HCT116 (cell line): Measurements from ENCODE around the gene NEK9. TPM values are rescaled to one million over a fixed set of nuclear protein-coding genes. Genes with fewer than 3 reads are reported as not detected.

Source experiments
- ATAC-seq: fragments of 200-7000 bp; cut with Tn5 transposase; 2 replicates; pipeline ENCODE4 v1.9.1; 2020; ENCODE audit warnings: mild to moderate bottlenecking, moderate library complexity
- BruUV-seq: library from RNA; stranded (reverse); fragments of 400-500 nt; replicated peaks from 2 replicates; lab custom pipeline; 2021; lab: Mats Ljungman, UMichigan
- CTCF ChIA-PET: fragments of 300-600 bp; sonication (Branson Sonifier 250); formaldehyde crosslinking; loops from one replicate; lab custom pipeline; 2021; ENCODE audit warnings: antibody characterized with exemption; lab: Charles Lee
- POLR2A ChIA-PET: fragments of 300-600, 350-600 bp; sonication (Branson Sonifier 250); formaldehyde crosslinking; loops from one replicate; lab custom pipeline; 2021; ENCODE audit warnings: antibody characterized with exemption; lab: Charles Lee
- RAD21 ChIA-PET, 2 experiments: fragments of 300-600 bp; sonication (Branson Sonifier 250); formaldehyde crosslinking; loops; one replicate each; lab custom pipeline; 2023; ENCODE audit warnings: low total read pairs in 2 of 2; ENCODE audit not compliant: uncharacterized antibody in 2 of 2, unreplicated experiment in 2 of 2, low non-redundant PET in 1 of 2; lab: Charles Lee
- DNase-seq: peaks from one replicate; pipeline ENCODE4 v3.0.0-alpha.2; 2010; ENCODE audit warnings: low read depth, low spot score
- H2AFZ ChIP-seq: fragments of 200-600 bp; shearing (Covaris generic), sonication (generic); 2 replicates; pipeline ENCODE4 v1.6.1; 2017; ENCODE audit warnings: low read depth, mixed run types, mixed read lengths, antibody characterized with exemption, low read length; ENCODE audit not compliant: poor library complexity, severe bottlenecking
- H3K27ac ChIP-seq: 2 replicates; pipeline ENCODE4 v1.5.1; 2012; ENCODE audit warnings: low read depth, low read length
- H3K27me3 ChIP-seq: fragments of 200-600 bp; sonication (generic); 2 replicates; pipeline ENCODE4 v1.6.1; 2016; ENCODE audit warnings: mixed run types, low read length, mixed read lengths; ENCODE audit not compliant: insufficient read depth
- H3K36me3 ChIP-seq, 2 experiments: fragments of 200-500 bp in 1 of 2; fragments of 200-600 bp in 1 of 2; sonication (Bioruptor generic) in 1 of 2; sonication (generic) in 1 of 2; 2 replicates each; pipeline versions ENCODE4 v1.5.1 to v1.6.1; 2014 to 2016; ENCODE audit warnings: low read length in 2 of 2, inconsistent platforms in 1 of 2, mixed read lengths in 1 of 2, mixed run types in 1 of 2; ENCODE audit not compliant: insufficient read depth in 2 of 2, control insufficient read depth in 1 of 2
- H3K4me1 ChIP-seq, 2 experiments: fragments of 200-600 bp in 1 of 2; sonication (generic) in 1 of 2; 2 replicates each; pipeline versions ENCODE4 v1.5.1 to v1.6.1; 2012 to 2017; ENCODE audit warnings: low read length in 2 of 2, inconsistent platforms in 1 of 2, mild to moderate bottlenecking in 1 of 2, mixed read lengths in 1 of 2, mixed run types in 1 of 2, moderate library complexity in 1 of 2; ENCODE audit not compliant: insufficient read depth in 2 of 2, control insufficient read depth in 1 of 2
- H3K4me2 ChIP-seq: fragments of 200-600 bp; sonication (generic); 2 replicates; pipeline ENCODE4 v1.6.1; 2017; ENCODE audit warnings: mixed run types, low read length, mixed read lengths
- H3K4me3 ChIP-seq, 2 experiments: fragments of 200-600 bp in 1 of 2; sonication (generic) in 1 of 2; replicated peaks in 1 of 2; 2 replicates each; pipeline ENCODE4 v1.5.1; 2011 to 2016; ENCODE audit warnings: low read length in 2 of 2, control low read depth in 1 of 2, low read depth in 1 of 2, mild to moderate bottlenecking in 1 of 2, mixed read lengths in 1 of 2, mixed run types in 1 of 2
- H3K79me2 ChIP-seq: fragments of 200-600 bp; sonication (generic); 2 replicates; pipeline ENCODE4 v1.6.1; 2017; ENCODE audit warnings: mild to moderate bottlenecking, mixed run types, low read length, moderate library complexity, mixed read lengths; ENCODE audit not compliant: insufficient read depth
- H3K9ac ChIP-seq: fragments of 200-600 bp; sonication (generic); 2 replicates; pipeline ENCODE4 v1.6.1; 2016; ENCODE audit warnings: low read length, mixed read lengths
- H3K9me2 ChIP-seq: fragments of 200-600 bp; sonication (generic), shearing (Covaris generic); 2 replicates; pipeline ENCODE4 v1.6.1; 2017; ENCODE audit warnings: mixed run types, mild to moderate bottlenecking, moderate library complexity; ENCODE audit not compliant: insufficient read depth
- H3K9me3 ChIP-seq, 2 experiments: fragments of 200-500 bp in 1 of 2; fragments of 200-600 bp in 1 of 2; sonication (Bioruptor generic) in 1 of 2; sonication (generic) in 1 of 2; 2 replicates each; pipeline ENCODE4 v1.6.1; 2014 to 2017; ENCODE audit warnings: low read length in 2 of 2, mixed read lengths in 2 of 2, inconsistent platforms in 1 of 2, low read depth in 1 of 2, mild to moderate bottlenecking in 1 of 2, mixed run types in 1 of 2, moderate library complexity in 1 of 2; ENCODE audit not compliant: control insufficient read depth in 1 of 2, insufficient read depth in 1 of 2
- H4K20me1 ChIP-seq: fragments of 200-600 bp; sonication (generic), shearing (Covaris generic); 2 replicates; pipeline ENCODE4 v1.6.1; 2017; ENCODE audit warnings: mixed run types, mild to moderate bottlenecking, moderate library complexity; ENCODE audit not compliant: insufficient read depth
- CBX3 ChIP-seq: IDR thresholded peaks from 2 replicates; pipeline ENCODE4 v1.6.1; 2012; ENCODE audit warnings: low read depth
- CEBPB ChIP-seq: IDR thresholded peaks from 2 replicates; pipeline ENCODE4 v1.6.1; 2012; ENCODE audit warnings: low read depth
- CTCF ChIP-seq, 3 experiments: fragments of 200-600 bp in 1 of 3; sonication (generic) in 1 of 3; IDR thresholded peaks in 2 of 3; conservative IDR thresholded peaks in 1 of 3; 2 replicates each; pipeline ENCODE4 v1.5.1; 2012 to 2017; ENCODE audit warnings: low read depth in 2 of 3, low read length in 2 of 3, antibody characterized with exemption in 1 of 3, borderline replicate concordance in 1 of 3, control low read depth in 1 of 3, mild to moderate bottlenecking in 1 of 3, mixed read lengths in 1 of 3, mixed run types in 1 of 3, moderate library complexity in 1 of 3; ENCODE audit not compliant: insufficient read depth in 1 of 3
- EGR1 ChIP-seq: IDR thresholded peaks from 2 replicates; pipeline ENCODE4 v1.6.1; 2012; ENCODE audit warnings: low read depth
- ELF1 ChIP-seq: IDR thresholded peaks from 2 replicates; pipeline ENCODE4 v1.6.1; 2012; ENCODE audit warnings: low read depth, borderline replicate concordance
- EZH2phosphoT487 ChIP-seq: fragments of 200-600 bp; IDR thresholded peaks from 2 replicates; pipeline ENCODE4 v1.6.1; 2018; ENCODE audit warnings: antibody characterized with exemption, borderline replicate concordance
- FOSL1 ChIP-seq: IDR thresholded peaks from 2 replicates; pipeline ENCODE4 v1.6.1; 2012; ENCODE audit warnings: low read depth
- JUND ChIP-seq: IDR thresholded peaks from 2 replicates; pipeline ENCODE4 v1.6.1; 2012
- MAX ChIP-seq: IDR thresholded peaks from 2 replicates; pipeline ENCODE4 v1.6.1; 2012
- POLR2A ChIP-seq: IDR thresholded peaks from 2 replicates; pipeline ENCODE4 v1.7.0; 2011; ENCODE audit warnings: borderline replicate concordance; ENCODE audit not compliant: insufficient read depth, insufficient read length; ENCODE audit errors: extremely low read depth
- POLR2AphosphoS5 ChIP-seq: IDR thresholded peaks from 2 replicates; pipeline ENCODE4 v1.6.1; 2011; ENCODE audit warnings: mild to moderate bottlenecking, low read depth, low read length, moderate library complexity
- RAD21 ChIP-seq: IDR thresholded peaks from 2 replicates; pipeline ENCODE4 v1.6.1; 2012; ENCODE audit warnings: low read depth, mild to moderate bottlenecking
- REST ChIP-seq: IDR thresholded peaks from 2 replicates; pipeline ENCODE4 v1.6.1; 2012; ENCODE audit warnings: low read depth
- SIN3A ChIP-seq: IDR thresholded peaks from 2 replicates; pipeline ENCODE4 v1.6.1; 2012; ENCODE audit warnings: low read depth
- SP1 ChIP-seq: IDR thresholded peaks from 2 replicates; pipeline ENCODE4 v1.6.1; 2012; ENCODE audit warnings: low read depth
- SRF ChIP-seq: IDR thresholded peaks from 2 replicates; pipeline ENCODE4 v1.6.1; 2012; ENCODE audit warnings: low read depth
- TCF7L2 ChIP-seq: IDR thresholded peaks from 2 replicates; pipeline ENCODE4 v1.7.0; 2011; ENCODE audit warnings: borderline replicate concordance, inconsistent platforms; ENCODE audit not compliant: insufficient read depth, insufficient read length; ENCODE audit errors: extremely low read depth
- ZBTB33 ChIP-seq: IDR thresholded peaks from 2 replicates; pipeline ENCODE4 v1.6.1; 2011; ENCODE audit warnings: mild to moderate bottlenecking, low read length, moderate library complexity; ENCODE audit not compliant: insufficient replicate concordance; ENCODE audit errors: extremely low read depth
- ZFX ChIP-seq: fragments of 450-650 bp; IDR thresholded peaks from 2 replicates; pipeline ENCODE4 v1.6.1; 2017
- intact Hi-C: fragments of 100-400 bp; cut with micrococcal nuclease; formaldehyde crosslinking; loops from 2 replicates; pipeline ENCODE4 v1.10.0; 2022
- total RNA-seq: library from RNA; stranded (reverse); gene quantifications from one replicate; pipeline ENCODE4 v1.2.1, GENCODE V29; 2021; ENCODE audit not compliant: unreplicated experiment

Gene NEK9
- total RNA-seq, 1 experiment from 2014 or later: 64.4 TPM

- H3K27me3 ChIP-seq: no peaks in the 10 kb centered on the region
- H4K20me1 ChIP-seq: no peaks in the 10 kb centered on the region
- peak overlapping the region; percentile 93 for H3K4me2 ChIP-seq
- H3K9ac ChIP-seq: peak overlapping the region; percentile 97
- H3K27ac ChIP-seq: 0 out of 2 replicates have a peak overlapping the region, but pooled peaks have one; percentile 94
- peaks cover 33 to 43% of the 10 kb centered on the region in 2 experiments for H3K4me1 ChIP-seq
- BruUV-seq: no TSS peak
- no peaks in the 10 kb centered on the region for H3K9me3 ChIP-seq
- H3K36me3 ChIP-seq: no peaks in the 10 kb centered on the region
- no peak for DNase-seq
- peaks cover 43% of the 10 kb centered on the region for H3K79me2 ChIP-seq
- no peaks in the 10 kb centered on the region for H3K9me2 ChIP-seq
- ChIA-PET RAD21 (no interaction called here), POLR2A (no interaction called here), CTCF (no interaction called here)
- TF ChIP-seq EZH2phosphoT487: no peak
- no peak for TF ChIP-seq TCF7L2
- no peak for TF ChIP-seq CTCF (IDR thresholded peaks at IDR 0.05 in 2 of 3, conservative IDR thresholded peaks at IDR 0.05 in 1 of 3; ENCODE audit: borderline replicate concordance in 1 of 3, insufficient read depth in 1 of 3, low read depth in 2 of 3, low read length in 2 of 3)
- TF ChIP-seq SRF: no peak
- no peak for TF ChIP-seq POLR2A
- TF ChIP-seq SP1: no peak
- no peak for TF ChIP-seq ZFX
- no peak for TF ChIP-seq EGR1
- no peak for TF ChIP-seq CEBPB
- no peak for TF ChIP-seq FOSL1
- TF ChIP-seq RAD21: no peak
- no peak for TF ChIP-seq JUND
- TF ChIP-seq REST: no peak
- no peak for TF ChIP-seq POLR2AphosphoS5
- TF ChIP-seq SIN3A: no peak
- TF ChIP-seq MAX: no peak
- TF ChIP-seq CBX3: no peak
- TF ChIP-seq ELF1: no peak
- no peak for TF ChIP-seq ZBTB33
- ATAC-seq: no peak
- no peak overlapping the region for H2AFZ ChIP-seq
- H3K4me3 ChIP-seq: peak overlapping the region; percentile 78 to 86
- intact Hi-C loops: loop anchor here (5.0 kb wide), 1 partner anchor 437 kb away; no protein-coding TSS in a partner anchor
These were observed 1.2 kb downstream of the NEK9 start for GRCh38 chr14:75125617-75126016.
